RWPE1 (cell line): Measurements from ENCODE around the gene SLC44A2.

ENCODE experiments used
- CTCF ChIA-PET: fragments of 350-600 bp; sonication (Branson Sonifier 250); formaldehyde crosslinking; extraction: SDS; loops from one replicate; lab custom pipeline; 2021; lab: Yijun Ruan, JAX
- POLR2A ChIA-PET: fragments of 400-600 bp; formaldehyde crosslinking; extraction: SDS; loops from one replicate; lab custom pipeline; 2020; ENCODE audit warnings: antibody characterized with exemption; ENCODE audit not compliant: low non-redundant PET; lab: Yijun Ruan, JAX
- DNase-seq: peaks from one replicate; pipeline ENCODE4 v3.0.0; 2012; ENCODE audit warnings: low spot score
- H3K27ac ChIP-seq: fragments of 450-650 bp; 2 replicates; pipeline ENCODE4 v1.5.1; 2017
- CTCF ChIP-seq: fragments of 450-650 bp; conservative IDR thresholded peaks from 2 replicates; pipeline ENCODE4 v1.5.1; 2017; ENCODE audit warnings: low read depth, mild to moderate bottlenecking

Gene SLC44A2

GRCh38 chr19:10643968-10644259 is 18.6 kb downstream of the SLC44A2 start:
- DNase-seq, result no peak
- peak overlapping the region; percentile 76 for H3K27ac ChIP-seq

GRCh38 chr19:10644260-10645007 is 19.1 kb downstream of the SLC44A2 start:
- ChIA-PET POLR2A (no interaction called here), CTCF (interaction anchor here (0.6 to 2.1 kb wide), 19 partner anchors 10 to 177 kb away, joined by 3 to 81 read pairs (median 4); no protein-coding TSS in a partner anchor)
- peak; percentile 90 for TF ChIP-seq CTCF
- H3K27ac ChIP-seq, result peak overlapping the region; percentile 76
- DNase-seq, result peak; percentile 90

More at GRCh38 chr19:10643968-10644259, 18.6 kb downstream of the SLC44A2 start:
- no peak for TF ChIP-seq CTCF
- CTCF ChIA-PET, result interaction anchor here (0.7 to 2.1 kb wide), 9 partner anchors 15 to 90 kb away, joined by 3 to 81 read pairs (median 6); no protein-coding TSS in a partner anchor
- POLR2A ChIA-PET, result no interaction called here

- CTCF ChIA-PET, result interaction anchor here (0.6 to 2.1 kb wide), 5 partner anchors 65 to 727 kb away, joined by 3 to 12 read pairs (median 3); partner anchors contain the start of gene SWSAP1
- POLR2A ChIA-PET, result no interaction called here
- peak overlapping the region; percentile 59 for H3K27ac ChIP-seq
- no peak for TF ChIP-seq CTCF
- no peak for DNase-seq
Measured at GRCh38 chr19:10646456-10647159, 21.3 kb downstream of the SLC44A2 start.

GRCh38 chr19:10648360-10648759 is 23.0 kb downstream of the SLC44A2 start:
- H3K27ac ChIP-seq, result no peak overlapping the region
- DNase-seq, result no peak
- ChIA-PET CTCF (interaction anchor here (0.7 kb wide), 1 partner anchor 224 kb away, joined by 3 read pairs; no protein-coding TSS in a partner anchor), POLR2A (interaction anchor here (0.7 kb wide), 1 partner anchor 64 kb away, joined by 4 read pairs; no protein-coding TSS in a partner anchor)
- TF ChIP-seq CTCF, result no peak

- no peak for DNase-seq
- ChIA-PET CTCF (interaction anchor here (0.6 to 1.2 kb wide), 4 partner anchors 70 to 173 kb away, joined by 3 read pairs; no protein-coding TSS in a partner anchor), POLR2A (interaction anchor here (0.6 kb wide), 1 partner anchor 38 kb away, joined by 3 read pairs; no protein-coding TSS in a partner anchor)
- no peak for TF ChIP-seq CTCF
- H3K27ac ChIP-seq, result no peak overlapping the region
Measured at GRCh38 chr19:10651851-10652250, 26.5 kb downstream of the SLC44A2 start.

- no peak for DNase-seq
- TF ChIP-seq CTCF, result no peak
- ChIA-PET POLR2A (no interaction called here), CTCF (no interaction called here)
- H3K27ac ChIP-seq, result peak overlapping the region; percentile 89
Measured at GRCh38 chr19:10653482-10653731, 28.1 kb downstream of the SLC44A2 start.
